Measurements from ENCODE around the gene SSX2IP.

Gene SSX2IP

DNA sequence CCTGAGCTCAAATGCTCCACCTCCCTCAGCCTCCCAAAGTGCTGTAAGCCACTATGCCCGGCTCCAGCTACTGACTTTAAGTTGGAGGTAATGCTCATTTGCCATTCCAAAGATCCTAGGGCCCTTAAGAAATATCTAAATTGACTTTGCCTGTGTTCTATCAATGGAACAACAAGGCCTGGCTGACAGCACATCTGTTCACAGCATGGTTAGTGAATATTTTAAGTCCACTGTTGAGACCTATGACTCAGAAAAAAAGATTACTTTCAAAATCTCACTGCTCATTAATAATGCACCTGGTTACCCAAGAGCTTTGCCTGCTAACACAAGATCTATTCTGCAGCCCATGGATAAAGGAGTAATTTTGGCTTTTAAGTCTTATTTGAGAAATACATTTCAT is 3.5 kb upstream of the SSX2IP start:
- H3K36me3 ChIP-seq (ENCODE audit: insufficient read depth, low read length): no peaks in the 10 kb centered on the region
- H3K27ac ChIP-seq (ENCODE audit: low read depth, low read length, poor library complexity, severe bottlenecking): peak overlapping the region; percentile 86
- no peaks in the 10 kb centered on the region for H3K27me3 ChIP-seq (ENCODE audit: insufficient read depth, low read length)
- H3K4me3 ChIP-seq (ENCODE audit: low read depth, low read length, poor library complexity, severe bottlenecking): no peak overlapping the region
- no peaks in the 10 kb centered on the region for H4K20me1 ChIP-seq (ENCODE audit: insufficient read depth, low read length)
- H3K4me2 ChIP-seq (ENCODE audit: low read length): no peak overlapping the region
- H3K9me3 ChIP-seq (ENCODE audit: low read length): no peaks in the 10 kb centered on the region
- H2AFZ ChIP-seq (ENCODE audit: low read length): no peak overlapping the region
- H3F3A ChIP-seq (ENCODE audit: insufficient read depth, low read length): peaks cover 6% of the 10 kb centered on the region; the same call in 1 of the 2 replicates
- no peaks in the 10 kb centered on the region for H3K9me2 ChIP-seq (ENCODE audit: low read depth, low read length)
- H3K9ac ChIP-seq (ENCODE audit: low read length): no peak overlapping the region
- H3K79me2 ChIP-seq (ENCODE audit: insufficient read depth, low read length): peaks cover 10% of the 10 kb centered on the region
- no peak for TF ChIP-seq EZH2 (IDR thresholded peaks at IDR 0.05; ENCODE audit: borderline replicate concordance, low read length)
- TF ChIP-seq CTCF (IDR thresholded peaks at IDR 0.05; ENCODE audit: low read length): no peak
- H3K4me1 ChIP-seq (ENCODE audit: insufficient read depth, low read length, severe bottlenecking): peaks cover 47% of the 10 kb centered on the region

- Histone ChIP-seq H3K36me3 (ENCODE audit: insufficient read depth, low read length) (no peaks in the 10 kb centered on the region), H3K27ac (ENCODE audit: low read depth, low read length, poor library complexity, severe bottlenecking) (peak overlapping the region; percentile 86), H3F3A (ENCODE audit: insufficient read depth, low read length) (peaks cover 6% of the 10 kb centered on the region; the same call in 1 of the 2 replicates), H3K4me2 (ENCODE audit: low read length) (peak overlapping the region; percentile 66), H3K4me1 (ENCODE audit: insufficient read depth, low read length, severe bottlenecking) (peaks cover 47% of the 10 kb centered on the region), H3K9me2 (ENCODE audit: low read depth, low read length) (no peaks in the 10 kb centered on the region), H3K4me3 (ENCODE audit: low read depth, low read length, poor library complexity, severe bottlenecking) (peak overlapping the region; percentile 33), H3K79me2 (ENCODE audit: insufficient read depth, low read length) (peaks cover 18% of the 10 kb centered on the region), H4K20me1 (ENCODE audit: insufficient read depth, low read length) (no peaks in the 10 kb centered on the region), H3K9me3 (ENCODE audit: low read length) (no peaks in the 10 kb centered on the region), H3K27me3 (ENCODE audit: insufficient read depth, low read length) (no peaks in the 10 kb centered on the region), H3K9ac (ENCODE audit: low read length) (peak overlapping the region; percentile 45), H2AFZ (ENCODE audit: low read length) (peak overlapping the region; percentile 50)
- TF ChIP-seq CTCF (IDR thresholded peaks at IDR 0.05; ENCODE audit: low read length) (no peak), EZH2 (IDR thresholded peaks at IDR 0.05; ENCODE audit: borderline replicate concordance, low read length) (no peak)
Measured at GRCh38 chr1:84693005-84693404, 2.7 kb upstream of the SSX2IP start.

- Histone ChIP-seq H3K36me3 (ENCODE audit: insufficient read depth, low read length) (no peaks in the 10 kb centered on the region), H2AFZ (ENCODE audit: low read length) (no peak overlapping the region), H3K79me2 (ENCODE audit: insufficient read depth, low read length) (peaks cover 24% of the 10 kb centered on the region), H3K9ac (ENCODE audit: low read length) (peak overlapping the region; percentile 45), H3K27me3 (ENCODE audit: insufficient read depth, low read length) (no peaks in the 10 kb centered on the region), H3K27ac (ENCODE audit: low read depth, low read length, poor library complexity, severe bottlenecking) (peak overlapping the region; percentile 86), H3K4me3 (ENCODE audit: low read depth, low read length, poor library complexity, severe bottlenecking) (peak overlapping the region; percentile 33), H3K4me2 (ENCODE audit: low read length) (peak overlapping the region; percentile 66), H3K9me3 (ENCODE audit: low read length) (no peaks in the 10 kb centered on the region), H3K9me2 (ENCODE audit: low read depth, low read length) (no peaks in the 10 kb centered on the region), H3F3A (ENCODE audit: insufficient read depth, low read length) (peaks cover 6% of the 10 kb centered on the region; the same call in 1 of the 2 replicates), H4K20me1 (ENCODE audit: insufficient read depth, low read length) (no peaks in the 10 kb centered on the region), H3K4me1 (ENCODE audit: insufficient read depth, low read length, severe bottlenecking) (peaks cover 52% of the 10 kb centered on the region)
- no peak for TF ChIP-seq EZH2 (IDR thresholded peaks at IDR 0.05; ENCODE audit: borderline replicate concordance, low read length)
- TF ChIP-seq CTCF (IDR thresholded peaks at IDR 0.05; ENCODE audit: low read length): no peak
Measured at GRCh38 chr1:84692391-84692790, 2.1 kb upstream of the SSX2IP start.
